Loucy (cell line): ENCODE measurements around the gene TEX13B.

Source experiments
- H2AFZ ChIP-seq: fragments of 200-600 bp; sonication (generic); 2 replicates; pipeline ENCODE4 v1.6.0; 2016; ENCODE audit warnings: antibody characterized with exemption, mild to moderate bottlenecking, low read length, moderate library complexity
- H3F3A ChIP-seq: fragments of 200-600 bp; 2 replicates; pipeline ENCODE4 v1.6.0; 2016; ENCODE audit warnings: antibody characterized with exemption, low read depth, mild to moderate bottlenecking
- H3K27me3 ChIP-seq: fragments of 200-600 bp; sonication (generic); 2 replicates; pipeline ENCODE4 v1.6.1; 2014; ENCODE audit warnings: low read length, mild to moderate bottlenecking; ENCODE audit not compliant: insufficient read depth, poor library complexity, severe bottlenecking
- H3K36me3 ChIP-seq: fragments of 200-600 bp; sonication (generic); 2 replicates; pipeline ENCODE4 v1.6.1; 2016; ENCODE audit warnings: low read length; ENCODE audit not compliant: insufficient read depth
- H3K4me1 ChIP-seq: fragments of 200-600 bp; sonication (generic); 2 replicates; pipeline ENCODE4 v1.5.1; 2014; ENCODE audit warnings: low read length, mild to moderate bottlenecking; ENCODE audit not compliant: insufficient read depth, poor library complexity, severe bottlenecking
- H3K4me2 ChIP-seq: fragments of 200-600 bp; sonication (generic); 2 replicates; pipeline ENCODE4 v1.6.0; 2014; ENCODE audit warnings: antibody characterized with exemption, low read length, low read depth, mild to moderate bottlenecking; ENCODE audit not compliant: poor library complexity, severe bottlenecking
- H3K4me3 ChIP-seq: fragments of 200-600 bp; sonication (generic); 2 replicates; pipeline ENCODE4 v1.5.1; 2014; ENCODE audit warnings: low read length, mild to moderate bottlenecking, mixed read lengths; ENCODE audit not compliant: poor library complexity, severe bottlenecking
- H3K79me2 ChIP-seq: fragments of 200-600 bp; sonication (generic); 2 replicates; pipeline ENCODE4 v1.6.1; 2014; ENCODE audit warnings: low read length; ENCODE audit not compliant: insufficient read depth
- H3K9ac ChIP-seq: fragments of 200-600 bp; sonication (generic); 2 replicates; pipeline ENCODE4 v1.6.0; 2014; ENCODE audit warnings: mild to moderate bottlenecking, low read depth, low read length, moderate library complexity; ENCODE audit not compliant: poor library complexity, severe bottlenecking
- H3K9me2 ChIP-seq: fragments of 200-600 bp; sonication (generic); replicated peaks from 2 replicates; pipeline ENCODE4 v1.6.1; 2016; ENCODE audit warnings: low read depth, low read length, mixed read lengths
- H3K9me3 ChIP-seq: fragments of 200-600 bp; sonication (generic); 2 replicates; pipeline ENCODE4 v1.6.1; 2014; ENCODE audit warnings: mild to moderate bottlenecking, antibody characterized with exemption, low read length, low read depth; ENCODE audit not compliant: insufficient read depth
- H4K20me1 ChIP-seq: fragments of 200-600 bp; sonication (generic); 2 replicates; pipeline ENCODE4 v1.6.0; 2014; ENCODE audit warnings: antibody characterized with exemption, low read length, mild to moderate bottlenecking; ENCODE audit not compliant: insufficient read depth, poor library complexity, severe bottlenecking
- CTCF ChIP-seq: fragments of 200-600 bp; sonication (generic); conservative IDR thresholded peaks from 2 replicates; pipeline ENCODE4 v1.5.1; 2014; ENCODE audit warnings: mild to moderate bottlenecking, antibody characterized with exemption, low read length
- EZH2phosphoT487 ChIP-seq: fragments of 200-600 bp; IDR thresholded peaks from 2 replicates; pipeline ENCODE4 v1.6.1; 2018; ENCODE audit warnings: antibody characterized with exemption, mild to moderate bottlenecking, moderate library complexity, borderline replicate concordance

TEX13B gene

GRCh38 chrX:107935200-107935599 is 47.0 kb downstream of the TEX13B start:
- no peaks in the 10 kb centered on the region for H3K9me3 ChIP-seq
- H3K79me2 ChIP-seq, result no peaks in the 10 kb centered on the region
- no peaks in the 10 kb centered on the region for H3K27me3 ChIP-seq
- no peaks in the 10 kb centered on the region for H3K36me3 ChIP-seq
- TF ChIP-seq CTCF (no peak), EZH2phosphoT487 (no peak)
- no peaks in the 10 kb centered on the region for H3F3A ChIP-seq
- no peak overlapping the region for H3K4me3 ChIP-seq
- H3K4me1 ChIP-seq, result no peaks in the 10 kb centered on the region
- no peak overlapping the region for H2AFZ ChIP-seq
- H3K9ac ChIP-seq, result no peak overlapping the region
- H4K20me1 ChIP-seq, result no peaks in the 10 kb centered on the region
- H3K9me2 ChIP-seq, result no peaks in the 10 kb centered on the region
- no peak overlapping the region for H3K4me2 ChIP-seq

GRCh38 chrX:107934262-107934661 is 47.9 kb downstream of the TEX13B start:
- no peak overlapping the region for H3K4me2 ChIP-seq
- H3K9me3 ChIP-seq, result no peaks in the 10 kb centered on the region
- H3K27me3 ChIP-seq, result no peaks in the 10 kb centered on the region
- no peaks in the 10 kb centered on the region for H3K4me1 ChIP-seq
- no peaks in the 10 kb centered on the region for H4K20me1 ChIP-seq
- H3K36me3 ChIP-seq, result no peaks in the 10 kb centered on the region
- no peak overlapping the region for H3K9ac ChIP-seq
- no peaks in the 10 kb centered on the region for H3K9me2 ChIP-seq
- TF ChIP-seq CTCF (no peak), EZH2phosphoT487 (no peak)
- no peaks in the 10 kb centered on the region for H3F3A ChIP-seq
- H2AFZ ChIP-seq, result no peak overlapping the region
- H3K79me2 ChIP-seq, result no peaks in the 10 kb centered on the region
- H3K4me3 ChIP-seq, result no peak overlapping the region
